HepG2 (cell line): ENCODE data around the gene NFAT5. TPM values are rescaled to one million over a fixed set of nuclear protein-coding genes. Genes with fewer than 3 reads are reported as not detected.

Experiments
- CBX2 ChIP-seq, 2 experiments: fragments of 200-600 bp in 1 of 2; sonication (generic); formaldehyde crosslinking in 1 of 2; IDR thresholded peaks; 2 replicates each; pipeline versions ENCODE4 v1.7.0 to v1.8.1; 2018 to 2022; ENCODE audit warnings: low read depth in 2 of 2, low read length in 1 of 2, mild to moderate bottlenecking in 1 of 2, missing genetic modification reagents in 1 of 2
- GABPA ChIP-seq, 2 experiments: IDR thresholded peaks; 2 replicates each; pipeline ENCODE4 v1.6.1; 2011 to 2016; ENCODE audit warnings: low read depth in 2 of 2, low read length in 1 of 2, missing biosample characterization in 1 of 2, missing genetic modification characterization in 1 of 2
- HCFC1 ChIP-seq: fragments of 150-350 bp; IDR thresholded peaks from 2 replicates; pipeline ENCODE4 v1.6.1; 2014; ENCODE audit warnings: low read depth, low read length
- HIVEP1 ChIP-seq: sonication (generic); formaldehyde crosslinking; IDR thresholded peaks from 2 replicates; pipeline ENCODE4 v1.4.0; 2020; ENCODE audit warnings: mild to moderate bottlenecking, missing genetic modification reagents
- HNRNPK ChIP-seq: fragments of 200-400 bp; formaldehyde crosslinking; IDR thresholded peaks from 2 replicates; pipeline ENCODE4 v1.6.1; 2018; ENCODE audit warnings: low read length, low read depth, moderate library complexity, mild to moderate bottlenecking; ENCODE audit not compliant: poor library complexity, severe bottlenecking
- HOXA3 ChIP-seq: sonication (generic); formaldehyde crosslinking; IDR thresholded peaks from 2 replicates; pipeline ENCODE4 v1.5.0; 2020; ENCODE audit warnings: missing genetic modification reagents
- HOXD1 ChIP-seq: sonication (generic); formaldehyde crosslinking; IDR thresholded peaks from 2 replicates; pipeline ENCODE4 v1.5.0; 2020; ENCODE audit warnings: missing genetic modification reagents
- IRF2 ChIP-seq: IDR thresholded peaks from 2 replicates; pipeline ENCODE4 v1.6.1; 2018; ENCODE audit warnings: missing genetic modification reagents, missing compliant biosample characterization
- MTF2 ChIP-seq: sonication (generic); formaldehyde crosslinking; IDR thresholded peaks from 2 replicates; pipeline ENCODE4 v1.5.0; 2020; ENCODE audit warnings: missing genetic modification reagents, borderline replicate concordance
- SALL2 ChIP-seq: sonication (generic); formaldehyde crosslinking; IDR thresholded peaks from 2 replicates; pipeline ENCODE4 v1.8.1; 2023; ENCODE audit warnings: mild to moderate bottlenecking, missing genetic modification reagents, inconsistent platforms
- TBX2 ChIP-seq: sonication (generic); formaldehyde crosslinking; IDR thresholded peaks from 2 replicates; pipeline ENCODE4 v1.5.0; 2020; ENCODE audit warnings: missing genetic modification reagents, mild to moderate bottlenecking, borderline replicate concordance
- THAP11 ChIP-seq: IDR thresholded peaks from 2 replicates; pipeline ENCODE4 v1.6.1; 2016; ENCODE audit warnings: missing biosample characterization, missing genetic modification reagents
- ZNF121 ChIP-seq: sonication (generic); formaldehyde crosslinking; IDR thresholded peaks from 2 replicates; pipeline ENCODE4 v1.5.0; 2020; ENCODE audit warnings: mild to moderate bottlenecking, missing genetic modification reagents
- polyA plus RNA-seq, 8 experiments: library from polyadenylated mRNA; depleted of rRNA in 3 of 8; stranded (reverse) in 7 of 8; unstranded in 1 of 8; fragments of >200 nt; fragmentation: Illumina TruSeq in 4 of 8; extraction: Trizol in 4 of 8; gene quantifications; 2 replicates each; pipeline versions ENCODE4 v1.2.1 to v1.2.3, GENCODE V29; 2011 to 2016; ENCODE audit warnings: low read depth in 4 of 8, missing spikeins in 1 of 8, mixed read lengths in 1 of 8; ENCODE audit not compliant: insufficient read depth in 1 of 8
- total RNA-seq, 5 experiments: library from RNA; depleted of rRNA; stranded (reverse); fragments of >200 nt; fragmentation: Illumina TruSeq; extraction: Trizol; gene quantifications; 2 replicates each; pipeline ENCODE4 v1.2.3, GENCODE V29; 2016; ENCODE audit warnings: low read depth in 1 of 5
- TF ChIP-seq, protein P1 (sequence below): sonication (generic); formaldehyde crosslinking; IDR thresholded peaks from 2 replicates; pipeline ENCODE4 v1.4.0; 2020; ENCODE audit warnings: low read depth, missing genetic modification reagents
- TF ChIP-seq, protein P2 (sequence below): sonication (generic); formaldehyde crosslinking; IDR thresholded peaks from 2 replicates; pipeline ENCODE4 v1.4.0; 2020; ENCODE audit warnings: mild to moderate bottlenecking, missing genetic modification reagents
- TF ChIP-seq, protein P3 (sequence below): sonication (generic); formaldehyde crosslinking; IDR thresholded peaks from 2 replicates; pipeline ENCODE4 v1.8.0; 2022; ENCODE audit warnings: missing genetic modification reagents, mild to moderate bottlenecking, moderate library complexity, borderline replicate concordance
- TF ChIP-seq, protein P4 (sequence below): sonication (generic); formaldehyde crosslinking; IDR thresholded peaks from 2 replicates; pipeline ENCODE4 v1.4.0; 2020; ENCODE audit warnings: mild to moderate bottlenecking, low read depth, missing genetic modification reagents
- TF ChIP-seq, protein P5 (sequence below): conservative IDR thresholded peaks from 2 replicates; pipeline ENCODE4 v1.6.1; 2018; ENCODE audit warnings: missing genetic modification reagents
- TF ChIP-seq, protein P6 (sequence below): sonication (generic); formaldehyde crosslinking; IDR thresholded peaks from 2 replicates; pipeline ENCODE4 v1.4.0; 2020; ENCODE audit warnings: missing genetic modification reagents

Gene NFAT5
- total and polyA plus RNA-seq, 2 of the 13 experiments (the other 11 are each of a cell fraction or from before 2014, with no cell fraction given): 20.5 to 54.3 TPM

DNA sequence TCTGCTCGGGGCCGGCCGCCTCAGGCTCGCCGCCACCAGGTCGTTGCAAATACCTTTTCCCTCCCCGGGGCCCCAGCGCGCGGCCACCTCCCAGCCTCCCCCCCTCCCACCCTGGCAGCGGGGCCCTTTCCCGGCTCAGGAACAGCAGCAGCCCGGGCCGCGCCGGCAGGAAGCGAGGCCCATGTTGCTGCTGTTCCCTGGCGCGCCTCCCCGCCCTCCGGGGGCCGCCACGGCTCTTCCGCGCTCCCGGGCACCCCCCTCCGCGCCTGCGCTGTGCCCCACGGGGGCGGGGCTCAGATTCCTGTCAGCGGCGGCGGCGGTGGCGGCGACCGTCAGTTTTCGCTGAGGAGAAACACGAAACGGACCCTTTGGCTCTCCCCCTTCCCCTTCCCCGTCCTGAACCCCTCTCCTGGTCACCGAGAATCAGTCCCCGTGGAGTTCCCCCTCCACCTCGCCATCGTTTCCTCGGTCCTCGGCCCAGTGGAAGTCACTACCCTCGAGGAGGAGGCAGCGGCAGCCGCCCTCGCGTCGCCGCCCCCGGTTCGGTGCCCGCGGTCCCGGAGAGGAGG is at the start of gene NFAT5 (continued):
- TF ChIP-seq, protein P1, sequence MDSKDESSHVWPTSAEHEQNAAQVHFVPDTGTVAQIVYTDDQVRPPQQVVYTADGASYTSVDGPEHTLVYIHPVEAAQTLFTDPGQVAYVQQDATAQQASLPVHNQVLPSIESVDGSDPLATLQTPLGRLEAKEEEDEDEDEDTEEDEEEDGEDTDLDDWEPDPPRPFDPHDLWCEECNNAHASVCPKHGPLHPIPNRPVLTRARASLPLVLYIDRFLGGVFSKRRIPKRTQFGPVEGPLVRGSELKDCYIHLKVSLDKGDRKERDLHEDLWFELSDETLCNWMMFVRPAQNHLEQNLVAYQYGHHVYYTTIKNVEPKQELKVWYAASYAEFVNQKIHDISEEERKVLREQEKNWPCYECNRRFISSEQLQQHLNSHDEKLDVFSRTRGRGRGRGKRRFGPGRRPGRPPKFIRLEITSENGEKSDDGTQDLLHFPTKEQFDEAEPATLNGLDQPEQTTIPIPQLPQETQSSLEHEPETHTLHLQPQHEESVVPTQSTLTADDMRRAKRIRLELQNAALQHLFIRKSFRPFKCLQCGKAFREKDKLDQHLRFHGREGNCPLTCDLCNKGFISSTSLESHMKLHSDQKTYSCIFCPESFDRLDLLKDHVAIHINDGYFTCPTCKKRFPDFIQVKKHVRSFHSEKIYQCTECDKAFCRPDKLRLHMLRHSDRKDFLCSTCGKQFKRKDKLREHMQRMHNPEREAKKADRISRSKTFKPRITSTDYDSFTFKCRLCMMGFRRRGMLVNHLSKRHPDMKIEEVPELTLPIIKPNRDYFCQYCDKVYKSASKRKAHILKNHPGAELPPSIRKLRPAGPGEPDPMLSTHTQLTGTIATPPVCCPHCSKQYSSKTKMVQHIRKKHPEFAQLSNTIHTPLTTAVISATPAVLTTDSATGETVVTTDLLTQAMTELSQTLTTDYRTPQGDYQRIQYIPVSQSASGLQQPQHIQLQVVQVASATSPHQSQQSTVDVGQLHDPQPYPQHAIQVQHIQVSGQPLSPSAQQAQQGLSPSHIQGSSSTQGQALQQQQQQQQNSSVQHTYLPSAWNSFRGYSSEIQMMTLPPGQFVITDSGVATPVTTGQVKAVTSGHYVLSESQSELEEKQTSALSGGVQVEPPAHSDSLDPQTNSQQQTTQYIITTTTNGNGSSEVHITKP (CRISPR knock-in tag): peak; percentile 56; the same call in 1 of the 2 replicates
- TF ChIP-seq THAP11 (CRISPR knock-in tag): peak; percentile 88
- peak; percentile 91 for TF ChIP-seq TBX2
- TF ChIP-seq CBX2 (IDR thresholded peaks at IDR 0.05; ENCODE audit: low read depth, low read length): no peak
- TF ChIP-seq CBX2 (CRISPR knock-in tag; IDR thresholded peaks at IDR 0.05; ENCODE audit: low read depth): no peak
- TF ChIP-seq, protein P2, sequence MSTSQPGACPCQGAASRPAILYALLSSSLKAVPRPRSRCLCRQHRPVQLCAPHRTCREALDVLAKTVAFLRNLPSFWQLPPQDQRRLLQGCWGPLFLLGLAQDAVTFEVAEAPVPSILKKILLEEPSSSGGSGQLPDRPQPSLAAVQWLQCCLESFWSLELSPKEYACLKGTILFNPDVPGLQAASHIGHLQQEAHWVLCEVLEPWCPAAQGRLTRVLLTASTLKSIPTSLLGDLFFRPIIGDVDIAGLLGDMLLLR: no peak; the same call in 1 of the 2 replicates
- TF ChIP-seq SALL2: peak; percentile 91
- peak; percentile 55; the same call in 1 of the 2 replicates for TF ChIP-seq ZNF121 (CRISPR knock-in tag)
- TF ChIP-seq, protein P3, sequence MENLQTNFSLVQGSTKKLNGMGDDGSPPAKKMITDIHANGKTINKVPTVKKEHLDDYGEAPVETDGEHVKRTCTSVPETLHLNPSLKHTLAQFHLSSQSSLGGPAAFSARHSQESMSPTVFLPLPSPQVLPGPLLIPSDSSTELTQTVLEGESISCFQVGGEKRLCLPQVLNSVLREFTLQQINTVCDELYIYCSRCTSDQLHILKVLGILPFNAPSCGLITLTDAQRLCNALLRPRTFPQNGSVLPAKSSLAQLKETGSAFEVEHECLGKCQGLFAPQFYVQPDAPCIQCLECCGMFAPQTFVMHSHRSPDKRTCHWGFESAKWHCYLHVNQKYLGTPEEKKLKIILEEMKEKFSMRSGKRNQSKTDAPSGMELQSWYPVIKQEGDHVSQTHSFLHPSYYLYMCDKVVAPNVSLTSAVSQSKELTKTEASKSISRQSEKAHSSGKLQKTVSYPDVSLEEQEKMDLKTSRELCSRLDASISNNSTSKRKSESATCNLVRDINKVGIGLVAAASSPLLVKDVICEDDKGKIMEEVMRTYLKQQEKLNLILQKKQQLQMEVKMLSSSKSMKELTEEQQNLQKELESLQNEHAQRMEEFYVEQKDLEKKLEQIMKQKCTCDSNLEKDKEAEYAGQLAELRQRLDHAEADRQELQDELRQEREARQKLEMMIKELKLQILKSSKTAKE (CRISPR knock-in tag): peak; percentile 71
- peak; percentile 84; the same call in 1 of the 2 replicates for TF ChIP-seq IRF2 (CRISPR knock-in tag)
- TF ChIP-seq, protein P4, sequence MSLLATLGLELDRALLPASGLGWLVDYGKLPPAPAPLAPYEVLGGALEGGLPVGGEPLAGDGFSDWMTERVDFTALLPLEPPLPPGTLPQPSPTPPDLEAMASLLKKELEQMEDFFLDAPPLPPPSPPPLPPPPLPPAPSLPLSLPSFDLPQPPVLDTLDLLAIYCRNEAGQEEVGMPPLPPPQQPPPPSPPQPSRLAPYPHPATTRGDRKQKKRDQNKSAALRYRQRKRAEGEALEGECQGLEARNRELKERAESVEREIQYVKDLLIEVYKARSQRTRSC (CRISPR knock-in tag): no peak; the same call in 1 of the 2 replicates
- peak; percentile 79; the same call in 1 of the 2 replicates for TF ChIP-seq MTF2 (CRISPR knock-in tag)
- TF ChIP-seq HOXA3 (CRISPR knock-in tag): peak; percentile 93
- peak; percentile 100 for TF ChIP-seq HNRNPK
- TF ChIP-seq, protein P5, sequence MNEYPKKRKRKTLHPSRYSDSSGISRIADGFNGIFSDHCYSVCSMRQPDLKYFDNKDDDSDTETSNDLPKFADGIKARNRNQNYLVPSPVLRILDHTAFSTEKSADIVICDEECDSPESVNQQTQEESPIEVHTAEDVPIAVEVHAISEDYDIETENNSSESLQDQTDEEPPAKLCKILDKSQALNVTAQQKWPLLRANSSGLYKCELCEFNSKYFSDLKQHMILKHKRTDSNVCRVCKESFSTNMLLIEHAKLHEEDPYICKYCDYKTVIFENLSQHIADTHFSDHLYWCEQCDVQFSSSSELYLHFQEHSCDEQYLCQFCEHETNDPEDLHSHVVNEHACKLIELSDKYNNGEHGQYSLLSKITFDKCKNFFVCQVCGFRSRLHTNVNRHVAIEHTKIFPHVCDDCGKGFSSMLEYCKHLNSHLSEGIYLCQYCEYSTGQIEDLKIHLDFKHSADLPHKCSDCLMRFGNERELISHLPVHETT (CRISPR knock-in tag): peak; percentile 92
- peak; percentile 48 for TF ChIP-seq GABPA (IDR thresholded peaks at IDR 0.05; ENCODE audit: low read depth, low read length)
- peak; percentile 56; the same call in 1 of the 2 replicates for TF ChIP-seq GABPA (CRISPR knock-in tag; IDR thresholded peaks at IDR 0.05; ENCODE audit: low read depth)
- peak; percentile 93 for TF ChIP-seq HOXD1 (CRISPR knock-in tag)
- TF ChIP-seq, protein P6, sequence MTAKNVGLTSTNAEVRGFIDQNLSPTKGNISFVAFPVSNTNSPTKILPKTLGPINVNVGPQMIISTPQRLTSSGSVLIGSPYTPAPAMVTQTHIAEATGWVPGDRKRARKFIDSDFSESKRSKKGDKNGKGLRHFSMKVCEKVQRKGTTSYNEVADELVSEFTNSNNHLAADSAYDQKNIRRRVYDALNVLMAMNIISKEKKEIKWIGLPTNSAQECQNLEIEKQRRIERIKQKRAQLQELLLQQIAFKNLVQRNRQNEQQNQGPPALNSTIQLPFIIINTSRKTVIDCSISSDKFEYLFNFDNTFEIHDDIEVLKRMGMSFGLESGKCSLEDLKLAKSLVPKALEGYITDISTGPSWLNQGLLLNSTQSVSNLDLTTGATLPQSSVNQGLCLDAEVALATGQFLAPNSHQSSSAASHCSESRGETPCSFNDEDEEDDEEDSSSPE (CRISPR knock-in tag): peak; percentile 86
- TF ChIP-seq HCFC1: peak; percentile 59
- no peak; the same call in 1 of the 2 replicates for TF ChIP-seq HIVEP1 (CRISPR knock-in tag)
